GM23248 (cell line): ENCODE data around the gene C8G. TPM values are rescaled to one million over a fixed set of nuclear protein-coding genes. Genes with fewer than 3 reads are reported as not detected.

Source experiments
- DNase-seq: peaks from one replicate; pipeline ENCODE4 v3.0.0-alpha.2; 2015
- H2AFZ ChIP-seq: fragments of 200-600 bp; sonication (generic); 2 replicates; pipeline ENCODE4 v1.6.1; 2016; ENCODE audit warnings: antibody characterized with exemption
- H3F3A ChIP-seq: fragments of 200-600 bp; sonication (generic); 2 replicates; pipeline ENCODE4 v1.6.1; 2016; ENCODE audit warnings: mild to moderate bottlenecking, antibody characterized with exemption, mixed run types; ENCODE audit not compliant: insufficient read depth
- H3K27ac ChIP-seq: fragments of 200-600 bp; sonication (generic); 2 replicates; pipeline ENCODE4 v1.5.1; 2016; ENCODE audit warnings: mild to moderate bottlenecking
- H3K27me3 ChIP-seq: fragments of 200-600 bp; sonication (generic); replicated peaks from 2 replicates; pipeline ENCODE4 v1.6.1; 2016; ENCODE audit warnings: mild to moderate bottlenecking; ENCODE audit not compliant: insufficient read depth
- H3K36me3 ChIP-seq: fragments of 200-600 bp; sonication (generic); 2 replicates; pipeline ENCODE4 v1.6.1; 2016; ENCODE audit warnings: low read depth, mild to moderate bottlenecking
- H3K4me1 ChIP-seq: fragments of 200-600 bp; sonication (generic); 2 replicates; pipeline ENCODE4 v1.6.1; 2016; ENCODE audit warnings: mild to moderate bottlenecking; ENCODE audit not compliant: insufficient read depth
- H3K4me2 ChIP-seq: fragments of 200-600 bp; sonication (generic); one replicate; pipeline ENCODE4 v1.6.1; 2016; ENCODE audit warnings: mild to moderate bottlenecking; ENCODE audit not compliant: unreplicated experiment
- H3K4me3 ChIP-seq: fragments of 200-600 bp; sonication (generic); 2 replicates; pipeline ENCODE4 v1.5.1; 2016; ENCODE audit warnings: mild to moderate bottlenecking
- H3K79me2 ChIP-seq: fragments of 200-600 bp; sonication (generic); 2 replicates; pipeline ENCODE4 v1.6.1; 2016; ENCODE audit warnings: mild to moderate bottlenecking; ENCODE audit not compliant: insufficient read depth
- H3K9ac ChIP-seq: fragments of 200-600 bp; sonication (generic); 2 replicates; pipeline ENCODE4 v1.6.1; 2016; ENCODE audit warnings: mild to moderate bottlenecking
- H3K9me2 ChIP-seq: fragments of 200-600 bp; sonication (generic); 2 replicates; pipeline ENCODE4 v1.6.1; 2016; ENCODE audit warnings: mixed run types, mild to moderate bottlenecking, moderate library complexity; ENCODE audit not compliant: insufficient read depth
- H3K9me3 ChIP-seq: fragments of 200-600 bp; sonication (generic); one replicate; pipeline ENCODE4 v1.6.1; 2017; ENCODE audit warnings: low read depth
- H4K20me1 ChIP-seq: fragments of 200-600 bp; sonication (generic); 2 replicates; pipeline ENCODE4 v1.6.0; 2016; ENCODE audit not compliant: insufficient read depth
- EZH2 ChIP-seq: fragments of 200-600 bp; sonication (generic); IDR thresholded peaks from 2 replicates; pipeline ENCODE4 v1.6.1; 2018; ENCODE audit warnings: antibody characterized with exemption, mild to moderate bottlenecking; ENCODE audit not compliant: insufficient read depth, poor library complexity, severe bottlenecking
- EZH2phosphoT487 ChIP-seq: fragments of 200-600 bp; sonication (generic); IDR thresholded peaks from 2 replicates; pipeline ENCODE4 v1.6.1; 2018; ENCODE audit warnings: antibody characterized with exemption, moderate library complexity, mild to moderate bottlenecking, low read depth; ENCODE audit not compliant: insufficient read depth
- WGBS, 2 experiments: methylation state at CpG; one replicate each; pipeline ENCODE4 v1.1.6; 2015 to 2017; ENCODE audit warnings: low lambda C conversion rate in 2 of 2, low coverage in 1 of 2; ENCODE audit errors: missing lambda C conversion rate in 2 of 2; 5-methylcytosine and 5-hydroxymethylcytosine counted together
- in situ Hi-C: fragments of 300-500 bp; cut with MboI; formaldehyde crosslinking; loops from 2 replicates; pipeline ENCODE4 v1.15.0; 2020
- polyA plus RNA-seq: library from polyadenylated mRNA; unstranded; fragments of >200 nt; fragmentation: Nextera tagmentation; extraction: Ambion mirVana; gene quantifications from 2 replicates; pipeline ENCODE4 v1.2.1, GENCODE V29; 2016
- total RNA-seq: library from RNA; depleted of rRNA; stranded (reverse); fragments of >200 nt; shearing (Covaris generic); gene quantifications from 2 replicates; pipeline ENCODE4 v1.2.3, GENCODE V29; 2014

C8G gene
- total and polyA plus RNA-seq, 2 experiments from 2014 or later, result 0.49 TPM; not detected in 1

DNA sequence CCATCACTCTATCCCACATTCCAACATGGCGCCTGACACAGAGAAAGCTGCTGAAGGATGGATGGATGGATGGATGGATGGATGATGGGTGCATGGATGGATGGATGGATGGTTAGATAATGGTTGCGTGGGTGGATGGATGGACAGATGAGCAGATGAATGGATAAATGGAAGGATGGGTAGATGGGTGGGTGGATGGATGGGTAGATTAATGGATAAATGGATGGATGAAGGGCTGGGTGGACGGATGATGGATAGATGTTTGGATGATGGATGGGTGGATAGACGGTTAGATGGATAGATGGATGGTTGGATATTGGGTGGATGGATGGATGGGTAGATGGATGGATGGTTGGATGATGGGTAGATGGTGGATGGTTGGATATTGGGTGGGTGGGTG is 11.6 kb downstream of the C8G start:
- no peaks in the 10 kb centered on the region for H3K36me3 ChIP-seq
- TF ChIP-seq EZH2 (no peak), EZH2phosphoT487 (no peak)
- H3K27me3 ChIP-seq, result no peaks in the 10 kb centered on the region; the same call in 1 of the 2 replicates
- DNase-seq, result no peak
- H3K79me2 ChIP-seq, result no peaks in the 10 kb centered on the region
- H4K20me1 ChIP-seq, result no peaks in the 10 kb centered on the region
- in situ Hi-C loops, result no loop called here
- no peaks in the 10 kb centered on the region for H3K4me1 ChIP-seq
- H3K9ac ChIP-seq, result no peak overlapping the region
- no peaks in the 10 kb centered on the region for H3F3A ChIP-seq
- no peaks in the 10 kb centered on the region for H3K9me2 ChIP-seq
- H3K27ac ChIP-seq, result no peak overlapping the region
- H3K9me3 ChIP-seq, result no peaks in the 10 kb centered on the region
- H2AFZ ChIP-seq, result no peak overlapping the region
- 73 to 89% methylated on average over 4 of the region's 4 CpGs for WGBS, 2 experiments
- no peak overlapping the region for H3K4me2 ChIP-seq
- H3K4me3 ChIP-seq, result no peak overlapping the region

- Histone ChIP-seq H3K36me3 (no peaks in the 10 kb centered on the region), H3K9me2 (no peaks in the 10 kb centered on the region), H3K4me1 (no peaks in the 10 kb centered on the region), H3K79me2 (no peaks in the 10 kb centered on the region), H3K27me3 (no peaks in the 10 kb centered on the region; the same call in 1 of the 2 replicates), H3K4me3 (no peak overlapping the region), H3K4me2 (no peak overlapping the region), H3K27ac (no peak overlapping the region), H3K9ac (no peak overlapping the region), H4K20me1 (no peaks in the 10 kb centered on the region), H3K9me3 (no peaks in the 10 kb centered on the region), H3F3A (no peaks in the 10 kb centered on the region), H2AFZ (no peak overlapping the region)
- TF ChIP-seq EZH2 (no peak), EZH2phosphoT487 (no peak)
- WGBS, 2 experiments, result 77% methylated on average over 1 of the region's 1 CpG; no CpG with 5 or more reads in 1 of the 2 experiments
- in situ Hi-C loops, result no loop called here
- DNase-seq, result no peak
Observed at GRCh38 chr9:136957461-136957860, 12.4 kb downstream of the C8G start.

DNA sequence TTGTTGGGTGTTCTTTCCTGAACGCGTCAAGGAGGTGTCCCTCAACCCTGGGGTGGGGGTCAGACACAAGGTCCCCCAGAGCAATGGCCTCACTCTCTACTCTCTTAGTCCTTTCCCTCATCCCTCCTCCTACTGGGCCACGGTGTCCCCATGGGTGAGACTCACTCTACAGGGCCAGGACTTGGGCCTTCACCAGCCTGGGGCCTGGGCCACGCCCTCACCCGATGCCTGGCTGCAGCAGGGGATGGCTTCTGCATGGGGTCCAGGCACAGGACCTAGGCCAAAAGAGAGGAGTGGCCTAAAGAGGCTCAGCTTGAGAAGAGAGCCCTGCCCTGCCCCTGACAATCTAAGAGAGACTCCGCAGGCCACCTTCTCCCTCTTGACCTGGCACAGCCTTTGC is 12.9 kb downstream of the C8G start:
- no peaks in the 10 kb centered on the region for H3K36me3 ChIP-seq
- no peak overlapping the region for H3K9ac ChIP-seq
- TF ChIP-seq EZH2phosphoT487, result no peak
- H3F3A ChIP-seq, result no peaks in the 10 kb centered on the region
- H3K9me2 ChIP-seq, result no peaks in the 10 kb centered on the region
- no peaks in the 10 kb centered on the region for H3K4me1 ChIP-seq
- H3K4me3 ChIP-seq, result no peak overlapping the region
- no peak overlapping the region for H3K27ac ChIP-seq
- no peaks in the 10 kb centered on the region for H3K79me2 ChIP-seq
- WGBS, 2 experiments, result 82 to 83% methylated on average over 6 of the region's 6 CpGs
- no peaks in the 10 kb centered on the region; the same call in 1 of the 2 replicates for H3K27me3 ChIP-seq
- H3K9me3 ChIP-seq, result no peaks in the 10 kb centered on the region
- H2AFZ ChIP-seq, result no peak overlapping the region
- H4K20me1 ChIP-seq, result no peaks in the 10 kb centered on the region
- H3K4me2 ChIP-seq, result no peak overlapping the region
- in situ Hi-C loops, result no loop called here
- DNase-seq, result no peak

DNA sequence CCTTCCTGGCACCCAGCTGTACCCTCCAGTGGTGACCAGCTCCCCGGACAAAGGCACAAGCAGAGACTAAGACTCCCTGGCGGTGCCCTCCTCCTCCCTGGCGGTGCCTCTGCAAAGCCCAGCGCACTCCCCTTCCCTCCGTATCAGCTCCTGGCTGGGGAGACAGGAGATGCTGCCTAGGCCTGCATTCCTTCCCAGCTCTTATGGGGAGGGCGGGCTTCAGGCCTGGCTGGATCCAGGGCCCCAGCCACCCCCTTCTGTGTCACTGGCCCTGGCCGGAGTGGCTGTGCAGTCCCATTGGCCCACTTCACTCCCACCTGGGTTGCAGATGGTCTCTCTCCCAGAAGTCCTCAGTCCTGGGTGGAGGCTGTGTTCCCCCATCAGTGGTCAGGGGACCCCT is 13.4 kb downstream of the C8G start:
- H2AFZ ChIP-seq, result no peak overlapping the region
- H3K9ac ChIP-seq, result no peak overlapping the region
- no peaks in the 10 kb centered on the region for H3K9me2 ChIP-seq
- 85 to 92% methylated on average over 7 of the region's 7 CpGs for WGBS, 2 experiments
- DNase-seq, result no peak
- no peaks in the 10 kb centered on the region for H4K20me1 ChIP-seq
- no peaks in the 10 kb centered on the region for H3K4me1 ChIP-seq
- H3K9me3 ChIP-seq, result no peaks in the 10 kb centered on the region
- H3K79me2 ChIP-seq, result no peaks in the 10 kb centered on the region
- no peak overlapping the region for H3K4me2 ChIP-seq
- no peak overlapping the region for H3K4me3 ChIP-seq
- in situ Hi-C loops, result no loop called here
- H3F3A ChIP-seq, result no peaks in the 10 kb centered on the region
- TF ChIP-seq EZH2phosphoT487 (no peak), EZH2 (no peak)
- H3K27ac ChIP-seq, result no peak overlapping the region
- H3K27me3 ChIP-seq, result no peaks in the 10 kb centered on the region; the same call in 1 of the 2 replicates
- no peaks in the 10 kb centered on the region for H3K36me3 ChIP-seq
